GM12875 (cell line): ENCODE data around the gene PIN4.

ENCODE experiments used
- H3K4me3 ChIP-seq: one replicate; pipeline ENCODE4 v1.5.1; 2011; ENCODE audit warnings: low read depth, low read length, control low read depth
- CTCF ChIP-seq: IDR thresholded peaks from 2 replicates; pipeline ENCODE4 v1.5.1; 2011; ENCODE audit warnings: low read depth, mild to moderate bottlenecking, control low read depth, inconsistent platforms, low read length, moderate library complexity, borderline replicate concordance; ENCODE audit not compliant: insufficient read depth

PIN4 gene

GRCh38 chrX:72142094-72142793 lies 39.3 kb upstream of the PIN4 start:
- no peak overlapping the region for H3K4me3 ChIP-seq
- TF ChIP-seq CTCF, result no peak

GRCh38 chrX:72142794-72143608 lies 38.6 kb upstream of the PIN4 start:
- TF ChIP-seq CTCF, result no peak
- no peak overlapping the region for H3K4me3 ChIP-seq

- H3K4me3 ChIP-seq, result no peak overlapping the region
- no peak for TF ChIP-seq CTCF
These were observed 38.0 kb upstream of the PIN4 start for GRCh38 chrX:72143609-72143907.

- no peak for TF ChIP-seq CTCF
- H3K4me3 ChIP-seq, result no peak overlapping the region
These were observed 36.4 kb upstream of the PIN4 start for GRCh38 chrX:72145181-72145580.

- no peak overlapping the region for H3K4me3 ChIP-seq
- no peak for TF ChIP-seq CTCF
These were observed 35.0 kb upstream of the PIN4 start for GRCh38 chrX:72146527-72146926.

- no peak overlapping the region for H3K4me3 ChIP-seq
These were observed 22.8 kb upstream of the PIN4 start for GRCh38 chrX:72158773-72159172.

More at GRCh38 chrX:72158773-72159172, 22.8 kb upstream of the PIN4 start:
- no peak for TF ChIP-seq CTCF
